ENCODE measurements around the gene ADAP1. TPM values are rescaled to one million over a fixed set of nuclear protein-coding genes. Genes with fewer than 3 reads are reported as not detected.

The ADAP1 gene
- total and polyA plus RNA-seq, 2 of the 13 experiments (the other 11 are each of a cell fraction or from before 2014, with no cell fraction given): 10.5 to 24.6 TPM

GRCh38 chr7:926061-927030 is 28.1 kb downstream of the ADAP1 start (continued):
- TF ChIP-seq SRSF9 (IDR thresholded peaks at IDR 0.05; ENCODE audit: borderline replicate concordance, insufficient read depth, low read depth, low read length, poor library complexity, severe bottlenecking): no peak
- TF ChIP-seq KDM2A (CRISPR knock-in tag; IDR thresholded peaks at IDR 0.05; ENCODE audit: borderline replicate concordance, low read depth): peak; percentile 40; the same call in 1 of the 2 replicates
- TF ChIP-seq ZNF331 (CRISPR knock-in tag; IDR thresholded peaks at IDR 0.05): peak; percentile 40; the same call in 1 of the 2 replicates
- peak; percentile 14; the same call in 1 of the 2 replicates for TF ChIP-seq ZNF598 (CRISPR knock-in tag; IDR thresholded peaks at IDR 0.05; ENCODE audit: borderline replicate concordance)
- TF ChIP-seq STAG1 (CRISPR knock-in tag; IDR thresholded peaks at IDR 0.05): 0 out of 2 replicates have a peak, but pooled peaks have one; percentile 23
- no peak for TF ChIP-seq ZKSCAN5 (CRISPR knock-in tag; IDR thresholded peaks at IDR 0.05)
- TF ChIP-seq ZBTB8A (CRISPR knock-in tag; IDR thresholded peaks at IDR 0.05; ENCODE audit: borderline replicate concordance, low read depth): no peak
- TF ChIP-seq HOXA3 (CRISPR knock-in tag; IDR thresholded peaks at IDR 0.05): peak; percentile 90
- no peak for TF ChIP-seq ZNF619 (CRISPR knock-in tag; IDR thresholded peaks at IDR 0.05)
- peak; percentile 34 for TF ChIP-seq HNRNPLL (IDR thresholded peaks at IDR 0.05; ENCODE audit: low read depth, low read length, poor library complexity, severe bottlenecking)
- peak; percentile 80; the same call in 1 of the 2 replicates for TF ChIP-seq THRA (CRISPR knock-in tag; IDR thresholded peaks at IDR 0.05; ENCODE audit: borderline replicate concordance)
- no peak for TF ChIP-seq KAT2B (IDR thresholded peaks at IDR 0.05; ENCODE audit: borderline replicate concordance, low read depth, low read length)
- no peak for TF ChIP-seq HNRNPH1 (optimal IDR thresholded peaks at IDR 0.05; ENCODE audit: low read depth, low read length)
- no peak for TF ChIP-seq JUNB (CRISPR knock-in tag; IDR thresholded peaks at IDR 0.05; ENCODE audit: borderline replicate concordance)
- TF ChIP-seq SRSF1 (optimal IDR thresholded peaks at IDR 0.05; ENCODE audit: low read depth, low read length): peak; percentile 74
- TF ChIP-seq RXRB (CRISPR knock-in tag; IDR thresholded peaks at IDR 0.05; ENCODE audit: borderline replicate concordance): peak; percentile 90
- peak; percentile 27; the same call in 1 of the 2 replicates for TF ChIP-seq SMAD3 (CRISPR knock-in tag; IDR thresholded peaks at IDR 0.05)
- TF ChIP-seq, protein P1, sequence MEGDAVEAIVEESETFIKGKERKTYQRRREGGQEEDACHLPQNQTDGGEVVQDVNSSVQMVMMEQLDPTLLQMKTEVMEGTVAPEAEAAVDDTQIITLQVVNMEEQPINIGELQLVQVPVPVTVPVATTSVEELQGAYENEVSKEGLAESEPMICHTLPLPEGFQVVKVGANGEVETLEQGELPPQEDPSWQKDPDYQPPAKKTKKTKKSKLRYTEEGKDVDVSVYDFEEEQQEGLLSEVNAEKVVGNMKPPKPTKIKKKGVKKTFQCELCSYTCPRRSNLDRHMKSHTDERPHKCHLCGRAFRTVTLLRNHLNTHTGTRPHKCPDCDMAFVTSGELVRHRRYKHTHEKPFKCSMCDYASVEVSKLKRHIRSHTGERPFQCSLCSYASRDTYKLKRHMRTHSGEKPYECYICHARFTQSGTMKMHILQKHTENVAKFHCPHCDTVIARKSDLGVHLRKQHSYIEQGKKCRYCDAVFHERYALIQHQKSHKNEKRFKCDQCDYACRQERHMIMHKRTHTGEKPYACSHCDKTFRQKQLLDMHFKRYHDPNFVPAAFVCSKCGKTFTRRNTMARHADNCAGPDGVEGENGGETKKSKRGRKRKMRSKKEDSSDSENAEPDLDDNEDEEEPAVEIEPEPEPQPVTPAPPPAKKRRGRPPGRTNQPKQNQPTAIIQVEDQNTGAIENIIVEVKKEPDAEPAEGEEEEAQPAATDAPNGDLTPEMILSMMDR (CRISPR knock-in tag; IDR thresholded peaks at IDR 0.05): peak; percentile 21; the same call in 1 of the 2 replicates
- peak; percentile 50; the same call in 1 of the 2 replicates for TF ChIP-seq POGZ (CRISPR knock-in tag; IDR thresholded peaks at IDR 0.05)
- TF ChIP-seq HIC2 (CRISPR knock-in tag; IDR thresholded peaks at IDR 0.05; ENCODE audit: low read depth): peak; percentile 58; the same call in 1 of the 2 replicates
- no peak for TF ChIP-seq SUZ12 (IDR thresholded peaks at IDR 0.05; ENCODE audit: low read depth, low read length)
- no peak for TF ChIP-seq ZNF543 (CRISPR knock-in tag; IDR thresholded peaks at IDR 0.05)
